H1 (cell line): ENCODE data around the gene FAM241B. TPM values are rescaled to one million over a fixed set of nuclear protein-coding genes. Genes with fewer than 3 reads are reported as not detected.

Source experiments
- CTCF ChIA-PET: fragments of 300-600 bp; sonication (Branson Sonifier 250); formaldehyde crosslinking; loops from one replicate; lab custom pipeline; 2021; ENCODE audit not compliant: partially characterized antibody; lab: Charles Lee
- POLR2A ChIA-PET: fragments of 300-600 bp; sonication (Branson Sonifier 250); formaldehyde crosslinking; loops from one replicate; lab custom pipeline; 2021; ENCODE audit warnings: inconsistent platforms; ENCODE audit not compliant: partially characterized antibody; lab: Charles Lee
- DNase-seq, 2 experiments: peaks; one replicate each; pipeline versions ENCODE4 v3.0.0 to v3.0.0-alpha.2; 2010 to 2022; ENCODE audit warnings: low spot score in 2 of 2, low read depth in 1 of 2, mixed read lengths in 1 of 2
- FAIRE-seq: peaks from 2 replicates; lab custom pipeline; 2011; peaks lifted over from hg19 to GRCh38; lab: Jason Lieb, UNC
- H2AFZ ChIP-seq: 2 replicates; pipeline ENCODE4 v1.8.1; 2012; ENCODE audit warnings: low read length, inconsistent platforms
- H2AK5ac ChIP-seq: 2 replicates; pipeline ENCODE4 v1.6.1; 2013; ENCODE audit warnings: low read depth, low read length
- H2BK120ac ChIP-seq: replicated peaks from 2 replicates; pipeline ENCODE3; 2013; ENCODE audit warnings: low read depth, low read length, inconsistent platforms
- H2BK12ac ChIP-seq: 2 replicates; pipeline ENCODE4 v1.6.1; 2013; ENCODE audit warnings: low read depth, low read length
- H2BK15ac ChIP-seq: 2 replicates; pipeline ENCODE4 v1.6.1; 2013; ENCODE audit warnings: low read length
- H2BK20ac ChIP-seq: 2 replicates; pipeline ENCODE4 v1.6.1; 2013; ENCODE audit warnings: low read length
- H2BK5ac ChIP-seq: 2 replicates; pipeline ENCODE4 v1.6.1; 2013; ENCODE audit warnings: low read depth, low read length
- H3K14ac ChIP-seq: 2 replicates; pipeline ENCODE4 v1.6.1; 2013; ENCODE audit warnings: inconsistent platforms; ENCODE audit not compliant: insufficient read length
- H3K18ac ChIP-seq: 2 replicates; pipeline ENCODE4 v1.6.1; 2013; ENCODE audit warnings: low read length; ENCODE audit errors: extremely low read depth
- H3K23ac ChIP-seq: 2 replicates; pipeline ENCODE4 v1.6.1; 2013; ENCODE audit warnings: inconsistent platforms; ENCODE audit not compliant: insufficient read length
- H3K23me2 ChIP-seq: 2 replicates; pipeline ENCODE4 v1.6.1; 2013; ENCODE audit warnings: low read depth, low read length
- H3K27ac ChIP-seq: 2 replicates; pipeline ENCODE4 v1.6.1; 2011; ENCODE audit warnings: low read depth, low read length, inconsistent platforms
- H3K27me3 ChIP-seq, 4 experiments: replicated peaks in 1 of 4; 1 replicate in 1 of 4; 2 replicates in 3 of 4; pipeline versions ENCODE4 v1.6.1 to v1.8.1; 2011 to 2013; ENCODE audit warnings: low read length in 3 of 4, mild to moderate bottlenecking in 3 of 4, inconsistent platforms in 2 of 4, mixed read lengths in 2 of 4, moderate library complexity in 1 of 4; ENCODE audit not compliant: control insufficient read depth in 3 of 4, insufficient read depth in 3 of 4; ENCODE audit errors: extremely low read depth in 1 of 4
- H3K36me3 ChIP-seq, 4 experiments: 2 replicates each; pipeline versions ENCODE4 v1.6.1 to v1.8.1; 2011 to 2013; ENCODE audit warnings: mild to moderate bottlenecking in 4 of 4, low read length in 3 of 4, moderate library complexity in 2 of 4, control low read depth in 1 of 4, inconsistent platforms in 1 of 4; ENCODE audit not compliant: insufficient read depth in 4 of 4, control insufficient read depth in 2 of 4
- H3K4ac ChIP-seq: replicated peaks from 2 replicates; pipeline ENCODE3; 2013; ENCODE audit warnings: low read length, low read depth, mixed read lengths, inconsistent platforms; ENCODE audit not compliant: insufficient read length
- H3K4me1 ChIP-seq, 4 experiments: replicated peaks in 1 of 4; 1 replicate in 1 of 4; 2 replicates in 3 of 4; pipeline versions ENCODE4 v1.6.1 to v1.8.1; 2011 to 2013; ENCODE audit warnings: low read length in 3 of 4, inconsistent platforms in 2 of 4, mixed read lengths in 1 of 4; ENCODE audit not compliant: insufficient read depth in 4 of 4, control insufficient read depth in 3 of 4
- H3K4me2 ChIP-seq, 2 experiments: 2 replicates each; pipeline versions ENCODE4 v1.6.1 to v1.8.1; 2011 to 2013; ENCODE audit warnings: low read depth in 2 of 2, low read length in 2 of 2, control low read depth in 1 of 2, inconsistent platforms in 1 of 2, mild to moderate bottlenecking in 1 of 2; ENCODE audit not compliant: insufficient read depth in 1 of 2
- H3K4me3 ChIP-seq, 4 experiments: fragments of 200-600, 300-600 bp in 1 of 4; sonication (generic), shearing (Covaris generic), sonication (Bioruptor Twin) in 1 of 4; 2 replicates each; pipeline versions ENCODE4 v1.5.1 to v1.8.1; 2011 to 2016; ENCODE audit warnings: low read length in 4 of 4, low read depth in 3 of 4, control low read depth in 2 of 4, inconsistent platforms in 2 of 4, mild to moderate bottlenecking in 2 of 4, mixed read lengths in 1 of 4, moderate library complexity in 1 of 4; ENCODE audit not compliant: insufficient read depth in 2 of 4; ENCODE audit errors: extremely low read depth in 1 of 4
- H3K56ac ChIP-seq: replicated peaks from 2 replicates; pipeline ENCODE3; 2013; ENCODE audit warnings: low read depth, mild to moderate bottlenecking, mixed read lengths, low read length, inconsistent platforms; ENCODE audit not compliant: insufficient read length
- H3K79me1 ChIP-seq: 2 replicates; pipeline ENCODE4 v1.6.1; 2013; ENCODE audit warnings: low read depth, low read length, control low read depth
- H3K79me2 ChIP-seq, 2 experiments: 2 replicates each; pipeline versions ENCODE4 v1.6.1 to v1.8.1; 2012 to 2013; ENCODE audit warnings: low read length in 2 of 2, mild to moderate bottlenecking in 2 of 2, inconsistent platforms in 1 of 2; ENCODE audit not compliant: insufficient read depth in 2 of 2, control insufficient read depth in 1 of 2
- H3K9ac ChIP-seq, 4 experiments: replicated peaks in 1 of 4; 1 replicate in 1 of 4; 2 replicates in 3 of 4; pipeline versions ENCODE4 v1.6.1 to v1.8.1; 2011 to 2013; ENCODE audit warnings: low read depth in 3 of 4, low read length in 3 of 4, control low read depth in 2 of 4, mild to moderate bottlenecking in 2 of 4, moderate library complexity in 2 of 4, inconsistent platforms in 1 of 4; ENCODE audit errors: extremely low read depth in 1 of 4
- H3K9me3 ChIP-seq, 2 experiments: 2 replicates each; pipeline versions ENCODE4 v1.6.1 to v1.8.1; 2012 to 2013; ENCODE audit warnings: mild to moderate bottlenecking in 2 of 2, moderate library complexity in 2 of 2, control low read depth in 1 of 2, inconsistent platforms in 1 of 2, low read depth in 1 of 2, low read length in 1 of 2, mixed read lengths in 1 of 2; ENCODE audit not compliant: insufficient read depth in 2 of 2
- H4K20me1 ChIP-seq, 2 experiments: replicated peaks in 1 of 2; 2 replicates each; pipeline versions ENCODE3 to v1.8.1; 2011 to 2013; ENCODE audit warnings: inconsistent platforms in 2 of 2, low read length in 2 of 2, mild to moderate bottlenecking in 1 of 2; ENCODE audit not compliant: insufficient read depth in 2 of 2, control insufficient read depth in 1 of 2
- H4K5ac ChIP-seq: 2 replicates; pipeline ENCODE4 v1.6.1; 2013; ENCODE audit warnings: low read length, low read depth, mixed read lengths, inconsistent platforms; ENCODE audit not compliant: insufficient read length
- H4K8ac ChIP-seq: 2 replicates; pipeline ENCODE4 v1.8.0; 2013; ENCODE audit warnings: mild to moderate bottlenecking, moderate library complexity, low read length, inconsistent platforms; ENCODE audit not compliant: insufficient read depth; ENCODE audit errors: extremely low read depth
- H4K91ac ChIP-seq: replicated peaks from 2 replicates; pipeline ENCODE3; 2013; ENCODE audit warnings: low read length, mixed read lengths, inconsistent platforms; ENCODE audit not compliant: insufficient read length
- CHD2 ChIP-seq: IDR thresholded peaks from 2 replicates; pipeline ENCODE4 v1.6.1; 2012; ENCODE audit warnings: low read length, improper control_type of control experiment
- EGR1 ChIP-seq: IDR thresholded peaks from 2 replicates; pipeline ENCODE4 v1.6.1; 2011; ENCODE audit warnings: low read depth, low read length, borderline replicate concordance
- GTF2F1 ChIP-seq: IDR thresholded peaks from 2 replicates; pipeline ENCODE4 v1.6.1; 2012; ENCODE audit warnings: low read depth, low read length, improper control_type of control experiment, borderline replicate concordance
- HDAC6 ChIP-seq: IDR thresholded peaks from one replicate; pipeline ENCODE4 v1.7.1; 2012; ENCODE audit warnings: low read depth, mild to moderate bottlenecking, inconsistent platforms, low read length, moderate library complexity
- NANOG ChIP-seq: IDR thresholded peaks from 2 replicates; pipeline ENCODE4 v1.6.1; 2011; ENCODE audit warnings: low read length, low read depth, mild to moderate bottlenecking, inconsistent platforms; ENCODE audit not compliant: insufficient read depth, poor library complexity, severe bottlenecking
- RAD21 ChIP-seq, 2 experiments: IDR thresholded peaks in 1 of 2; conservative IDR thresholded peaks in 1 of 2; 2 replicates each; pipeline ENCODE4 v1.6.1; 2011; ENCODE audit warnings: low read depth in 2 of 2, low read length in 2 of 2, improper control_type of control experiment in 1 of 2, inconsistent platforms in 1 of 2, mild to moderate bottlenecking in 1 of 2, moderate library complexity in 1 of 2
- RFX5 ChIP-seq: IDR thresholded peaks from 2 replicates; pipeline ENCODE4 v1.6.1; 2011; ENCODE audit warnings: low read depth, low read length, improper control_type of control experiment, borderline replicate concordance
- SRF ChIP-seq: IDR thresholded peaks from 2 replicates; pipeline ENCODE4 v1.6.1; 2011; ENCODE audit warnings: mild to moderate bottlenecking, low read depth, low read length, moderate library complexity
- USF2 ChIP-seq: IDR thresholded peaks from 2 replicates; pipeline ENCODE4 v1.6.1; 2011; ENCODE audit warnings: low read length, improper control_type of control experiment
- WGBS, 2 experiments: shearing (Covaris generic) in 1 of 2; methylation state at CpG; one replicate each; pipeline versions ENCODE4 v1.1.6 to v1.1.7; 2013 to 2015; ENCODE audit warnings: low lambda C conversion rate in 2 of 2, mixed read lengths in 2 of 2, inconsistent platforms in 1 of 2, low coverage in 1 of 2, missing lambda C conversion rate in 1 of 2; ENCODE audit not compliant: insufficient replicate concordance in 2 of 2, insufficient coverage in 1 of 2, insufficient read length in 1 of 2; ENCODE audit errors: extremely low coverage in 1 of 2, missing lambda C conversion rate in 1 of 2; 5-methylcytosine and 5-hydroxymethylcytosine counted together
- polyA plus RNA-seq, 7 experiments: library from polyadenylated mRNA; depleted of rRNA in 3 of 7; stranded (reverse) in 5 of 7; unstranded in 2 of 7; fragments of >200 nt in 5 of 7; fragments of 200-250 nt in 2 of 7; gene quantifications; 1 replicate in 5 of 7; 2 replicates in 1 of 7; 4 replicates in 1 of 7; pipeline versions ENCODE4 v1.2.1 to v1.2.3, GENCODE V29; 2011 to 2013; ENCODE audit warnings: missing spikeins in 2 of 7, mixed read lengths in 2 of 7
- total RNA-seq: library from RNA; stranded (reverse); fragmentation: NEBNext Ultra II Directional; extraction: Animal tissue kit (Norgen Biotek cat#: 25700); gene quantifications from 2 replicates; pipeline ENCODE4 v1.2.1, GENCODE V29; 2021

The FAM241B gene
- total and polyA plus RNA-seq, 2 of the 8 experiments (the other 6 are each of a cell fraction or from before 2014, with no cell fraction given), result 19.3 to 30.1 TPM

- no peak for FAIRE-seq
- Histone ChIP-seq H4K91ac (no peak overlapping the region), H3K23ac (no peak overlapping the region), H3K79me2 (no peaks in the 10 kb centered on the region), H2BK15ac (no peak overlapping the region), H3K9me3 (no peaks in the 10 kb centered on the region), H3K14ac (no peak overlapping the region), H3K4ac (no peak overlapping the region), H3K23me2 (peaks cover 2% of the 10 kb centered on the region; the same call in 1 of the 2 replicates), H2BK12ac (no peak overlapping the region), H4K20me1 (no peaks in the 10 kb centered on the region), H2BK5ac (no peak overlapping the region), H3K9ac (no peak overlapping the region), H2BK20ac (no peak overlapping the region), H3K4me2 (no peak overlapping the region), H2AFZ (no peak overlapping the region), H3K56ac (no peak overlapping the region), H3K79me1 (no peaks in the 10 kb centered on the region), H4K8ac (no peak overlapping the region), H3K4me3 (no peak overlapping the region), H2BK120ac (no peak overlapping the region), H3K4me1 (no peaks in the 10 kb centered on the region; a peak in 1 of 7 replicates), H4K5ac (no peak overlapping the region), H3K36me3 (no peaks in the 10 kb centered on the region), H3K27ac (no peak overlapping the region), H3K27me3 (peaks cover 0 to 7% (median 2%) of the 10 kb centered on the region in 4 experiments; a peak in 5 of 7 replicates), H3K18ac (no peak overlapping the region), H2AK5ac (no peak overlapping the region)
- no peak for DNase-seq
- 87% methylated on average over 3 of the region's 3 CpGs; no CpG with 5 or more reads in 1 of the 2 experiments for WGBS, 2 experiments
- POLR2A ChIA-PET, result interaction anchor here (1.2 kb wide), 1 partner anchor 10 kb away, joined by 3 read pairs; no protein-coding TSS in a partner anchor
- CTCF ChIA-PET, result interaction anchor here (1.1 to 47.4 kb wide), 11 partner anchors 11 to 75 kb away, joined by 3 to 578 read pairs (median 5); partner anchors contain the start of genes FAM241B and NEUROG3
- no peak for TF ChIP-seq CHD2
- TF ChIP-seq SRF, result peak; percentile 72; the same call in 1 of the 2 replicates
- TF ChIP-seq RAD21 (IDR thresholded peaks at IDR 0.05 in 1 of 2, conservative IDR thresholded peaks at IDR 0.05 in 1 of 2; ENCODE audit: low read depth in 2 of 2, low read length in 2 of 2), result peak in 1 of 2 experiments; percentile 20; a peak in 1 of 4 replicates
- TF ChIP-seq HDAC6, result no peak
- TF ChIP-seq USF2, result no peak
- TF ChIP-seq NANOG, result no peak
- TF ChIP-seq RFX5, result no peak
- TF ChIP-seq EGR1, result no peak
- no peak for TF ChIP-seq GTF2F1
Observed at GRCh38 chr10:69588358-69588757, 41.7 kb upstream of the FAM241B start.
